Cortex of kidney (tissue), 1 donor: ENCODE results near the gene TRPM3.

ENCODE experiments used
- DNase-seq: peaks from one replicate; lab custom pipeline; 2025; lab: John Stamatoyannopoulos, UW

TRPM3 gene

DNA sequence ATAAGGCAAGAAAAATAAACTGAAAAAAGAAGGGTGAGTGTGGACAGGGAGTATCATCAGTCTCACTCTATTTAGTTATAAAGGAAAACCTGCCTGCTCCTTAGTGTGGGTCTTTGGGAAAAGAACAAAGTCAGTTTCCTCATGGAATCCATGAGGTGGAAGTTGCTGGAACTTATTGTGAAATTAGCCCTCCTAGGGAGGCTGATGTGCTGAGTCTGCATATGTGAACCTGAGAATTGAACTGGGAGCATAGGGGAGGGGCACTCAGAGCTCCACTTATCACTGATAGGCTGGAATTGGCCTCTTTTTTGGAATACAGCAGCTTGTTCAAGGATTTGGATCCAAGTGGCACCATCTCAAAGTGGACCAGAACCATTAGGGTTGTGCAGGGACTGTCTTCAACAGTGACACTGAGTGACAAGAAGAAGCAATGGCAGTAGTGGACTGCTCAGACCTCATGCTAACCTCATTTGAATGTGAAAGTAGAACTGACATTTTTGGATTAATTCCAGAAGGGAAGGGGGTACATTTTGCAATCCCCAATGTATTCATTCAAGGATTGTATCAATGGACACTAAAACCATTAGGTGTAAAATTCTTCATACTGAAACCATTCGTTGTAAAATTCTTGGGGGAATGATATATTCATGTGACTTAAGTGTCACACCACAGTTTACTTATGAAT lies 603.4 kb downstream of the TRPM3 start:
- DNase-seq, result no peak

DNA sequence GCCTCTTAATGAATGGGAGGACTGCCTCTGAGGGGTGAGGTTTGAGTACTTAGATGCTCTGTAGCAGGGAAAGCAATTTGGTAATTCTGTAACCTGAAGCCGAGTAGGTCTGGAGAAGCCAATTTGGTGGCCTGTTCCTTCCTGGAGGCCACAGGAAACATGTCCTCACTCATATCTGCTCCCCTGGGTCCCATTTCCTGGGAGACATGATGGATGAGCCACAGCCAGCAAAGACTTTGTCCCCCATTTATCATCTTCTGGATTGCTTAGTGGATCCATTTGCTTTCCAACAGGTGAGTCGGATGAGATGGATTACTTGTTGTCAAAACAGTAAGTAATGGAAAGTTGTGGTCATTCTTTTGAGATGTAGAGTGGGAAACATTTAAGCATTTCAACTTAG lies 607.1 kb downstream of the TRPM3 start:
- DNase-seq, result no peak

DNA sequence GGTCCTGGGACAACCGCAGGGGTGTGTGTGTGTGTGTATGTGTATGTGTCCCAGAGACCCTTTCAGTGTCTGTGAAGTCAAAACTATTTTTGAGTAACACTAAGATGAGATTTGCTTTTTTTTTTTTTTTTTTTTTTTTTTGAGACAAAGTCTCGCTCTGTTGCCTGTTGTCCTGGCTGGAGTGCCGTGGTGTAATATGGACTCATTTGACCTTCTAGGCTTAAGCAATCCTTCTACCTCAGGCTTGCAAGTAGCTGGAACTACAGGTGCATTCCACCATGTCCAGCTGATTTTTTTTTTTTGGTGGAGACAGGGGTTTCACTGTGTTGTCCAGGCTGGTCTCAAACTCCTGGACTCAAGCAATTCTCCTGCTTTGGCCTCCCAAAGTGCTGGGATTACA lies 609.6 kb downstream of the TRPM3 start:
- no peak for DNase-seq

- no peak for DNase-seq
Measured at GRCh38 chr9:70510157-70510770, 611.2 kb downstream of the TRPM3 start.

DNA sequence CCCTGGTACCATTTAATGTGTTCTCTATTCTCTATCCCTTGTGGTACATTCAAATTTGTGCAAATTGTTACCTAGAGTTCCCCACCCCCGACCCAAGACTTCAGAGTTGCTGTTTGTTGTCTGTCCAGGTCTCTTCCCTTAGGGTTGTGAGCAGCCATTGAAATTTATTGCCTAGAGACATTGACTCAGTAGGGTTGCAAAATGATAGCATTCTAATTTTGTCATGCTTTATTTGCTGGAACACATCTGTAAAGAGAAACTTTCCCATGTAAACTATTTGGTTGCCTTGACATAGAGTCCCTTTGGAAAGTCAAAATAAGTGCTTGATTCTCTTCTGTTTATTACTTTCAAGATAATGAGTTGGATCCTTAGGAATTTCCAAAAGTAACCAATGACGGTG lies 615.3 kb downstream of the TRPM3 start:
- DNase-seq, result no peak

GRCh38 chr9:70504834-70505233 lies 616.6 kb downstream of the TRPM3 start:
- DNase-seq, result no peak

GRCh38 chr9:70502690-70503089 lies 618.7 kb downstream of the TRPM3 start:
- DNase-seq, result no peak

GRCh38 chr9:70500793-70501192 lies 620.6 kb downstream of the TRPM3 start:
- DNase-seq, result no peak

DNA sequence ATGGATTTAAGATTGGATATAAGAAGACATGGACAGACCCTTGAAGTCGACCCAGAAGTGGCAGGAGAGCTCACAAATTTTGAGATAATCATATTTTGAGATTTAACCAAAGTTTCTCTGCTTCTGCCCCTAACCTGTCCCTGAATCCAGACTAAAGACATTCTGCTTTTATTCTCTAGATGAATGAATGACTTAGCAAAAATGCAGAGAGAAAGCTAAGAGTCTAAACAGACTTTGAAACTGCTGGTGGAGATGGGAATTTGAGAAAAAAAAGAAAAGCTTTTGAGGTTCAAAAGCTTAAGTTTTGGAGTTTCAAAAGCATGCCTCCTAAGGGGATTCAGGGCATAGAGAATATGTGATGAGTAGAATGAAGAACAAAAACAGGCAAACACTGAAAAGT lies 621.8 kb downstream of the TRPM3 start:
- DNase-seq, result no peak

GRCh38 chr9:70498866-70499265 lies 622.6 kb downstream of the TRPM3 start:
- DNase-seq, result no peak

GRCh38 chr9:70496244-70496643 lies 625.2 kb downstream of the TRPM3 start:
- DNase-seq, result no peak

GRCh38 chr9:70495514-70495913 lies 625.9 kb downstream of the TRPM3 start:
- no peak for DNase-seq

DNA sequence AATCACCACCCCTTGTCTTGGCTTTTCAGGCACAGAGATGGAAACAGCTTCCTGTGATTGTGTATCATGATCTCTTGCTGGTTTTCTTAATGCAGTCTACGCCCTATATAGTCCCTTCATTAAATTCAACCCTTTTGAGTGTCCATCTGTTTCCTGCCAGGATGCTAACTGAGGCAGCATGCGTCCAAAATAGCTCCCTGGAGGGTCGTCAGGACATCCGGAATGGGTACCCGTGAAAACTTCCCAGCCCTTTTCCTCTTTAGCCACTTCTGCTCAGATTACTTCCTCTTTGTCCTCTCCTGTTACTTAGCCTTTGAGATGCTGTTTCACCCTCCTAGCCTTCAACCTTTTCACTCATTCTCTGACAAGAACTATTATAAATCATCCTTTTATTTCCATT lies 627.2 kb downstream of the TRPM3 start:
- no peak for DNase-seq

- no peak for DNase-seq
Measured at GRCh38 chr9:70493029-70493428, 628.4 kb downstream of the TRPM3 start.

- no peak for DNase-seq
Measured at GRCh38 chr9:70492319-70492777, 629.1 kb downstream of the TRPM3 start.

- no peak for DNase-seq
Measured at GRCh38 chr9:70491426-70492318, 629.7 kb downstream of the TRPM3 start.

GRCh38 chr9:70490478-70490877 lies 630.9 kb downstream of the TRPM3 start:
- DNase-seq, result no peak

GRCh38 chr9:70488793-70489105 lies 632.7 kb downstream of the TRPM3 start:
- no peak for DNase-seq

DNA sequence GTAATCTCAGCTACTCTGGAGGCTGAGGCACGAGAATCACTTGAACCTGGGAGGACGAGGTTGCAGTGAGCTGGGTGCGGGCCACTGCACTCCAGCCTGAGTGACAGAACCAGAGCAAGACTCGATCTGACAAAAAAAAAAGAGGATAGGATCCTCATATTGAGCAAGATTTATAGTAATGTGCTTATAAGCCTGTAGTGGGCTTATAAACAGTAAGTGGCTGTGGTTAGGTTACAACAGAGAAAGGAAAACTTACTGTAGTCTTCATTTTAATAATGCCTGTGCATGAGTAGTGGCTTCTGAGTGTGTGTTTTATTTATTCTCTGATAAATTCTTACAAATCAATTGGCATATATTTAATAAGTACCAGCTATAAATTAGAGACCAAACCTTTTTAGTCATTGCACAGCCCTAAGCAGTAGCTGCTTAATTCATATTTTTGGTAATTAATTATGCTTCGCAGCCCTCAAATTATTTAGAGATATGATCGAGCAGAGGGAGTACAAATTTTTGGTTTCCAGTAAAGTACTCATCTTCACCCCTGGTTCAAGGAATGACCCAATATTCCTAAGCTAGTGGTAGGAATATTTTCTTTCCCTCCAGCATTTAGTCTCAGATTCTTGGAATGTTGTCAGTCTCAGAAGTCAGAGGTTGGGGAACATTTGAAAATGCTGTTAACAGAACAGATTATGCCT lies 633.2 kb downstream of the TRPM3 start:
- no peak for DNase-seq

DNA sequence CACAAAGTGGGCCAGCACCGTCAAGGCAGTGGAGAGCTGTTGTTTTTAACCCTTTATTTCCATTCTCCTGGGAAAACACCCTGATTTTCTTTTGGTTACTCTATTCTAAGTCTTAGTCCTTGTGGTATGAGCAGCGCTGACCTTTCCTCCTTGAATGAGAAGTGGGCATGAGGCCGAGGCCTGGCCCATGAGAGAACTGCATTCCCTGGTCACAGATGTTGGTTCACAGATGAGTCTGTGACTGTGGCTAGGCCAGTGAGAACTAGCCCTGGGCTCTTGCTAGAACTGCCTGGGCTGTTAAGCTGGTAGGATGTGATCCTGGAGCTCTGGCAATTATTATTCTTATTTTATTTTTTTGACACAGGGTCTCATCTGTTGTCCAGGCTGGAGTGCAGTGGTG lies 635.3 kb downstream of the TRPM3 start:
- DNase-seq, result no peak

GRCh38 chr9:70485273-70485858 lies 636.1 kb downstream of the TRPM3 start:
- no peak for DNase-seq
